Measurements from ENCODE around the gene SAXO1.

Gene SAXO1

GRCh38 chr9:18921366-18922075 is 111.5 kb downstream of the SAXO1 start:
- H3K27me3 ChIP-seq, result no peaks in the 10 kb centered on the region
- no peak overlapping the region for H3K27ac ChIP-seq
- no peaks in the 10 kb centered on the region for H3K36me3 ChIP-seq
- no peaks in the 10 kb centered on the region for H3K9me3 ChIP-seq
- H3K4me3 ChIP-seq (ENCODE audit: low read depth in 1 of 2, low read length in 1 of 2), result no peak overlapping the region
- no peaks in the 10 kb centered on the region for H3K4me1 ChIP-seq (ENCODE audit: control insufficient read depth in 1 of 2, insufficient read depth in 1 of 2, low read depth in 1 of 2, low read length in 1 of 2)
- TF ChIP-seq, protein P1, sequence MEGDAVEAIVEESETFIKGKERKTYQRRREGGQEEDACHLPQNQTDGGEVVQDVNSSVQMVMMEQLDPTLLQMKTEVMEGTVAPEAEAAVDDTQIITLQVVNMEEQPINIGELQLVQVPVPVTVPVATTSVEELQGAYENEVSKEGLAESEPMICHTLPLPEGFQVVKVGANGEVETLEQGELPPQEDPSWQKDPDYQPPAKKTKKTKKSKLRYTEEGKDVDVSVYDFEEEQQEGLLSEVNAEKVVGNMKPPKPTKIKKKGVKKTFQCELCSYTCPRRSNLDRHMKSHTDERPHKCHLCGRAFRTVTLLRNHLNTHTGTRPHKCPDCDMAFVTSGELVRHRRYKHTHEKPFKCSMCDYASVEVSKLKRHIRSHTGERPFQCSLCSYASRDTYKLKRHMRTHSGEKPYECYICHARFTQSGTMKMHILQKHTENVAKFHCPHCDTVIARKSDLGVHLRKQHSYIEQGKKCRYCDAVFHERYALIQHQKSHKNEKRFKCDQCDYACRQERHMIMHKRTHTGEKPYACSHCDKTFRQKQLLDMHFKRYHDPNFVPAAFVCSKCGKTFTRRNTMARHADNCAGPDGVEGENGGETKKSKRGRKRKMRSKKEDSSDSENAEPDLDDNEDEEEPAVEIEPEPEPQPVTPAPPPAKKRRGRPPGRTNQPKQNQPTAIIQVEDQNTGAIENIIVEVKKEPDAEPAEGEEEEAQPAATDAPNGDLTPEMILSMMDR (IDR thresholded peaks at IDR 0.05), result no peak

GRCh38 chr9:18920141-18921084 is 112.6 kb downstream of the SAXO1 start:
- Histone ChIP-seq H3K4me1 (ENCODE audit: control insufficient read depth in 1 of 2, insufficient read depth in 1 of 2, low read depth in 1 of 2, low read length in 1 of 2) (no peaks in the 10 kb centered on the region), H3K27me3 (no peaks in the 10 kb centered on the region), H3K27ac (no peak overlapping the region), H3K36me3 (no peaks in the 10 kb centered on the region), H3K4me3 (ENCODE audit: low read depth in 1 of 2, low read length in 1 of 2) (no peak overlapping the region), H3K9me3 (no peaks in the 10 kb centered on the region)
- TF ChIP-seq, protein P1 (IDR thresholded peaks at IDR 0.05), result no peak

DNA sequence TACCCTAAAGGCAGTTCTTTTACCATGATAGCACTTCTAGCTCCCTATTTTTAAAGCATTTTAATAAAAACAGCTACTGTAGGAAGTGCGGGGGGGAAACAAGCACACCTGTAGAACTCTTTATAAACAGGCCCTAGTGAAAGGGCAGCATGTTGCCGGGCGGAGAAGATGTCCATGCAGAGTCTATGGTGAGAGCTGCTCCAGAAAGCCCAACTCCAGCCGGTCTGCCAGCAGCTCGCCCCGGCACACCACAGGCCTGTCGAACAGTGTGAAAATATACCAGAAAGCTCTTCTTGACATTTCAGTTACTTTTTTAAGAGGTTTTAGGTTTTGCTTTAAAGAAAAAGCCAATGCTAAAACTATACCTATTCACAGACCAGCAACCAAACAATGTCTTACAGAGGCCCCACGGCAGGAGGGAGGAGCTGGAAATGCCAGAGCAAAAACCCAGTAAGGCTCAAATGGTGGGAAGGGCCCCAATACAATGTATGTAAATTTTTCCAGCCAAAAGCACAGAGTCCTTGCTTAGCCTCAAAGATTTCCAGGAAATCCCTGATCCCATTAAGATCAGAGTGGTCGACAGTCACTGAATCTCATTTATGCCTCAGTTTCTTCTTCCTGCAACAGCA is 121.2 kb downstream of the SAXO1 start:
- peaks cover 11% of the 10 kb centered on the region for H3K27me3 ChIP-seq
- no peaks in the 10 kb centered on the region for H3K9me3 ChIP-seq
- H3K4me3 ChIP-seq (ENCODE audit: low read depth in 1 of 2, low read length in 1 of 2), result no peak overlapping the region
- TF ChIP-seq, protein P1 (IDR thresholded peaks at IDR 0.05), result no peak
- H3K4me1 ChIP-seq (ENCODE audit: control insufficient read depth in 1 of 2, insufficient read depth in 1 of 2, low read depth in 1 of 2, low read length in 1 of 2), result peaks cover 0 to 9% of the 10 kb centered on the region in 2 experiments
- H3K36me3 ChIP-seq, result no peaks in the 10 kb centered on the region
- H3K27ac ChIP-seq, result no peak overlapping the region

DNA sequence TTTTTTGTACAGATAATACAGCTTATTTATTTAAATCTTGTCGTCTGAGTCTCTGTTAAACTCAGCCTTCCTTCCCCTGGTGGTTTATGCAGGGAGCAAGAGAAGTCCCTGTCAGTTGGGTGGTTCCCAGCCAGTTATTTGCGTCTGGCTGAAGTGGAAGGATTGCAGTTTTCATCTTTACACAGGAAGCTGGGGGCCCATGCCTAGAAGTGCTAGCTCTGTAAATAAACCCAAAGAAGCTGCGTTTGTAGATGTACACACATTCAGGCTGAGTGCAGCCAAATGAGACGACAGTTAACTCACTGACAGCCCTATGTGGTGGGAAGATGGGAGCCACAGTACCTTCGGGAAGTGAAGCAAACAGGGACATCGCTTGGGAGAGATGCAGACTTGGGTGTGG is 122.1 kb downstream of the SAXO1 start:
- no peaks in the 10 kb centered on the region for H3K9me3 ChIP-seq
- H3K36me3 ChIP-seq, result no peaks in the 10 kb centered on the region
- TF ChIP-seq, protein P1 (IDR thresholded peaks at IDR 0.05), result no peak
- no peak overlapping the region for H3K27ac ChIP-seq
- peaks cover 0 to 9% of the 10 kb centered on the region in 2 experiments for H3K4me1 ChIP-seq (ENCODE audit: control insufficient read depth in 1 of 2, insufficient read depth in 1 of 2, low read depth in 1 of 2, low read length in 1 of 2)
- H3K4me3 ChIP-seq (ENCODE audit: low read depth in 1 of 2, low read length in 1 of 2), result no peak overlapping the region
- peaks cover 11% of the 10 kb centered on the region for H3K27me3 ChIP-seq

- Histone ChIP-seq H3K4me1 (ENCODE audit: control insufficient read depth in 1 of 2, insufficient read depth in 1 of 2, low read depth in 1 of 2, low read length in 1 of 2) (peaks cover 0 to 9% of the 10 kb centered on the region in 2 experiments), H3K27ac (no peak overlapping the region), H3K4me3 (ENCODE audit: low read depth in 1 of 2, low read length in 1 of 2) (no peak overlapping the region), H3K27me3 (peaks cover 11% of the 10 kb centered on the region), H3K9me3 (no peaks in the 10 kb centered on the region), H3K36me3 (no peaks in the 10 kb centered on the region)
- TF ChIP-seq, protein P1 (IDR thresholded peaks at IDR 0.05), result no peak
Measured at GRCh38 chr9:18910435-18910834, 122.6 kb downstream of the SAXO1 start.
